ENCODE results near the gene LMTK2.

The LMTK2 gene

GRCh38 chr7:98224701-98225181 is 118.1 kb downstream of the LMTK2 start:
- no peak for TF ChIP-seq CTCF (IDR thresholded peaks at IDR 0.05)
- no peaks in the 10 kb centered on the region for H3K79me2 ChIP-seq
- no peaks in the 10 kb centered on the region for H3K36me3 ChIP-seq (ENCODE audit: control insufficient read depth, insufficient read depth, low read length)
- H3K4me1 ChIP-seq: no peaks in the 10 kb centered on the region
- no peak overlapping the region for H3K4me2 ChIP-seq (ENCODE audit: low read length)
- no peak overlapping the region for H3K4me3 ChIP-seq (ENCODE audit: low read depth, low read length)
- no peaks in the 10 kb centered on the region for H3K27me3 ChIP-seq (ENCODE audit: control insufficient read depth, insufficient read depth, low read length)
- H3K9ac ChIP-seq: no peak overlapping the region
- H2AFZ ChIP-seq: no peak overlapping the region
- H3K27ac ChIP-seq: no peak overlapping the region
- H3K9me3 ChIP-seq (ENCODE audit: control insufficient read depth, low read length): no peaks in the 10 kb centered on the region

GRCh38 chr7:98225913-98226614 is 119.4 kb downstream of the LMTK2 start:
- H3K79me2 ChIP-seq: no peaks in the 10 kb centered on the region
- no peaks in the 10 kb centered on the region for H3K9me3 ChIP-seq (ENCODE audit: control insufficient read depth, low read length)
- no peaks in the 10 kb centered on the region for H3K4me1 ChIP-seq
- H2AFZ ChIP-seq: no peak overlapping the region
- H3K36me3 ChIP-seq (ENCODE audit: control insufficient read depth, insufficient read depth, low read length): no peaks in the 10 kb centered on the region
- H3K27me3 ChIP-seq (ENCODE audit: control insufficient read depth, insufficient read depth, low read length): no peaks in the 10 kb centered on the region
- no peak overlapping the region for H3K4me2 ChIP-seq (ENCODE audit: low read length)
- TF ChIP-seq CTCF (IDR thresholded peaks at IDR 0.05): no peak
- H3K4me3 ChIP-seq (ENCODE audit: low read depth, low read length): no peak overlapping the region
- no peak overlapping the region for H3K27ac ChIP-seq
- H3K9ac ChIP-seq: no peak overlapping the region

GRCh38 chr7:98227939-98228338 is 121.3 kb downstream of the LMTK2 start:
- Histone ChIP-seq H3K27ac (no peak overlapping the region), H3K4me1 (no peaks in the 10 kb centered on the region), H3K9me3 (ENCODE audit: control insufficient read depth, low read length) (no peaks in the 10 kb centered on the region), H3K36me3 (ENCODE audit: control insufficient read depth, insufficient read depth, low read length) (no peaks in the 10 kb centered on the region), H3K27me3 (ENCODE audit: control insufficient read depth, insufficient read depth, low read length) (no peaks in the 10 kb centered on the region), H2AFZ (no peak overlapping the region), H3K4me3 (ENCODE audit: low read depth, low read length) (no peak overlapping the region), H3K79me2 (no peaks in the 10 kb centered on the region), H3K9ac (no peak overlapping the region), H3K4me2 (ENCODE audit: low read length) (no peak overlapping the region)
- TF ChIP-seq CTCF (IDR thresholded peaks at IDR 0.05): no peak

- no peak overlapping the region for H3K4me2 ChIP-seq (ENCODE audit: low read length)
- H2AFZ ChIP-seq: no peak overlapping the region
- H3K36me3 ChIP-seq (ENCODE audit: control insufficient read depth, insufficient read depth, low read length): no peaks in the 10 kb centered on the region
- H3K9ac ChIP-seq: no peak overlapping the region
- TF ChIP-seq CTCF (IDR thresholded peaks at IDR 0.05): no peak
- no peak overlapping the region for H3K4me3 ChIP-seq (ENCODE audit: low read depth, low read length)
- no peaks in the 10 kb centered on the region for H3K9me3 ChIP-seq (ENCODE audit: control insufficient read depth, low read length)
- H3K4me1 ChIP-seq: no peaks in the 10 kb centered on the region
- no peak overlapping the region for H3K27ac ChIP-seq
- H3K27me3 ChIP-seq (ENCODE audit: control insufficient read depth, insufficient read depth, low read length): no peaks in the 10 kb centered on the region
- no peaks in the 10 kb centered on the region for H3K79me2 ChIP-seq
These were observed 122.1 kb downstream of the LMTK2 start for GRCh38 chr7:98228801-98229200.

- H3K27ac ChIP-seq: no peak overlapping the region
- no peaks in the 10 kb centered on the region for H3K79me2 ChIP-seq
- no peak for TF ChIP-seq CTCF (IDR thresholded peaks at IDR 0.05)
- no peaks in the 10 kb centered on the region for H3K9me3 ChIP-seq (ENCODE audit: control insufficient read depth, low read length)
- no peak overlapping the region for H3K9ac ChIP-seq
- no peak overlapping the region for H3K4me3 ChIP-seq (ENCODE audit: low read depth, low read length)
- H3K36me3 ChIP-seq (ENCODE audit: control insufficient read depth, insufficient read depth, low read length): no peaks in the 10 kb centered on the region
- no peak overlapping the region for H3K4me2 ChIP-seq (ENCODE audit: low read length)
- H2AFZ ChIP-seq: no peak overlapping the region
- H3K27me3 ChIP-seq (ENCODE audit: control insufficient read depth, insufficient read depth, low read length): no peaks in the 10 kb centered on the region
- no peaks in the 10 kb centered on the region for H3K4me1 ChIP-seq
These were observed 122.8 kb downstream of the LMTK2 start for GRCh38 chr7:98229441-98229840.

All from parathyroid adenoma (tissue), 2 donors.